ENCODE measurements around the gene GTF2IRD2.
"Not testable (repeated sequence)": the region's sequence is repeated elsewhere in the genome, so short reads cannot be mapped to it uniquely, and the experiment has no call there.

GTF2IRD2 gene

DNA sequence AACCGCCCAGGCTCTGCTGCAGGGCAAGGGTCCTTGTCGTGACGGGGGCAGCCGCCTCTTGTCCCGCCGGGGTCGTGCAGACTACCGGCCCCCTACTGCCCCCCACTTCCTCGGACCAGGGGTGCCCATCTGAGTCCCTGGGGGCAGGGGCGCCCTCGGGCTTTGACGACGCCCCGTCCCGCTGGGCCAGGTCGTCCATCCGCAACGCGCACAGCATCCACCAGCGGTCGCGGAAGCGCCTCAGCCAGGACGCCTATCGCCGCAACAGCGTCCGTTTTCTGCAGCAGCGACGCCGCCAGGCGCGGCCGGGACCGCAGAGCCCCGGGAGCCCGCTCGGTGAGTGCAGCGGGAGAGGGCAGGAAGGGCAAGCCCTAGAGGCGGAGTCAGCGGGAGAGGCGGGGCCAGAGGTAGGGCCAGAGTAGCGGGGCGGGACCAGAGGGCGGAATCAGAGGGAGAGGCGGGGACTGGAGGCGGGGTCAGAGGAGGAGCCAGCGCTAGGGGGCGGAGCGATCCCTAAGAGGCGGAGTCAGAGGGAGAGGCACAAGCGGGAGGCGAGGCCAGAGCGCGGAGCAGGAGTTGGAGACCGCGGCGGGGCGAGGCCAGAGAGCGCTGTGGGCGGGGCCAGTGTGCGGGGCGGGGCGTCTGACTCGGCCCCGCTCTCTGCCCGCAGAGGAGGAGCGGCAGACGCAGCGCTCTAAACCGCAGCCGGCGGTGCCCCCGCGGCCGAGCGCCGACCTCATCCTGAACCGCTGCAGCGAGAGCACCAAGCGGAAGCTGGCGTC, 62.8 kb downstream of the GTF2IRD2 start:
- peak; percentile 26 for DNase-seq (ENCODE audit: low read depth)

DNA sequence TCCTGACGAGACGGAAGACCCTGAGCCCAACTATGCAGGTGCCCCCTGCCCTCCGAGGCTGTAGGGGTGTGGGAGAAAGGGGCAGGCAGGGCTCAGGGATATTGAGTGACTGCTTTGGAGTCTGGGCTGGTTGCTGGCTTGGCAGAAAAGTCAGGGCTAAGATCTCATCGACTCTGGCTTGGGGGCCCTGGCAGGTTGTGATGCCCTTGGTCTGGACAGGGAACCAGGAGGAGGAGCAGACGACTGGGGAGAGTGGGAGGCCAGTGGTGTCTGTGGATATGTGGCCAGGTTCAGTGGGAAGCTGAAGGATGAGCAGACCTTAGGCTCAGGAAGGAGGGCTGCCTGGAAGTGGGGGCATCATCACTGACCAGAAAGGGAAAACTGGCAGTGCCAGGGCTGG, 67.8 kb downstream of the GTF2IRD2 start:
- not testable (repeated sequence) for DNase-seq (ENCODE audit: low read depth)

DNA sequence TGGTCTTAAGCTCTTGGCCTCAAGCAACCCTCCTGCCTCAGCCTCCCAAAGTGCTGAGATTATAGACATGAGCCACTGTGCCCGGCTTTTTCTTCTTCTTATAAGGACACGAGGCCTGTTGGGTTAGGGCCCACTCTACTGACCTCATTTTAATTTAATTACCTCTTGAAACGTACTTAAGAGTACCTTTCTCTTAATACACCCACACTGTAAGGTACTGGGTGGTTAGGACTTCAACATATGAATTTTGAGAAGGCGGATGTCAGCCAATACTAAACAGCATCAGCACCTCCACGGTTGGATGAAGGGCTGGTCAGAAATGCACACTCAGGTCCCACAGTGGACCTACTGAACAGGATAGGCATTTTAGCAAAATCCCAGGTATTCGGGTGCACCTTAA, 69.7 kb downstream of the GTF2IRD2 start:
- DNase-seq (ENCODE audit: low read depth), result not testable (repeated sequence)

DNA sequence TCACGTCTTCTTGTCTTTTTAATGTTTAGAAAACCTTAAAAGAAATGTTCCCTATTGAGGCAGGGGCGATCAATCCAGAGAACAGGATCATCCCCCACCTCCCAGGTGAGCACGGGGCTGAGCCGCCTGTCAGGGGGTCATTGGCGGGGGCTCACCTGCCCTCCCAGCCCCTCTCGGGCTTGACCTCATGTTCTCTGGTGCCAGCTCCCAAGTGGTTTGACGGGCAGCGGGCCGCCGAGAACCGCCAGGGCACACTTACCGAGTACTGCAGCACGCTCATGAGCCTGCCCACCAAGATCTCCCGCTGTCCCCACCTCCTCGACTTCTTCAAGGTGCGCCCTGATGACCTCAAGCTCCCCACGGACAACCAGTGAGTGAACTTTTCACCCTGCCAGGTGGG, 72.4 kb downstream of the GTF2IRD2 start:
- not testable (repeated sequence) for DNase-seq (ENCODE audit: low read depth)

DNA sequence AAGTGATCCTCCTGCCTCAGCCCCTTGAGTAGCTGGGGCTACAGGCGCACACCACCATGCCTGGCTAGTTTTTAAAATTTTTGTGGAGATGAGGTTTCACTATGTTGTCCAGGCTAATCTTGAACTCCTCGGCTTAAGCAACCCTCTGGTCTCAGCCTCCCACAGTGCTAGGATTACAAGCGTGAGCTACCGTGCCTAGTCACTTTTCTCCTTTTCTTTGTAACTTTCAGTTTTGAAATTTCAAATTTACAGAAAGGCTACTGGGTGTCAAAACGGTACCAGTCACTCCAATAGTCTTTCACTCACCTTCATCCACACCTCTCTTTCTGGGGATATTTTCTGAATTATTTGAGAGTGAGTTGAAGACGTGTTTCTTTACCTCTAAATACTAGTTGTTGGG, 76.3 kb downstream of the GTF2IRD2 start:
- not testable (repeated sequence) for DNase-seq (ENCODE audit: low read depth)

DNA sequence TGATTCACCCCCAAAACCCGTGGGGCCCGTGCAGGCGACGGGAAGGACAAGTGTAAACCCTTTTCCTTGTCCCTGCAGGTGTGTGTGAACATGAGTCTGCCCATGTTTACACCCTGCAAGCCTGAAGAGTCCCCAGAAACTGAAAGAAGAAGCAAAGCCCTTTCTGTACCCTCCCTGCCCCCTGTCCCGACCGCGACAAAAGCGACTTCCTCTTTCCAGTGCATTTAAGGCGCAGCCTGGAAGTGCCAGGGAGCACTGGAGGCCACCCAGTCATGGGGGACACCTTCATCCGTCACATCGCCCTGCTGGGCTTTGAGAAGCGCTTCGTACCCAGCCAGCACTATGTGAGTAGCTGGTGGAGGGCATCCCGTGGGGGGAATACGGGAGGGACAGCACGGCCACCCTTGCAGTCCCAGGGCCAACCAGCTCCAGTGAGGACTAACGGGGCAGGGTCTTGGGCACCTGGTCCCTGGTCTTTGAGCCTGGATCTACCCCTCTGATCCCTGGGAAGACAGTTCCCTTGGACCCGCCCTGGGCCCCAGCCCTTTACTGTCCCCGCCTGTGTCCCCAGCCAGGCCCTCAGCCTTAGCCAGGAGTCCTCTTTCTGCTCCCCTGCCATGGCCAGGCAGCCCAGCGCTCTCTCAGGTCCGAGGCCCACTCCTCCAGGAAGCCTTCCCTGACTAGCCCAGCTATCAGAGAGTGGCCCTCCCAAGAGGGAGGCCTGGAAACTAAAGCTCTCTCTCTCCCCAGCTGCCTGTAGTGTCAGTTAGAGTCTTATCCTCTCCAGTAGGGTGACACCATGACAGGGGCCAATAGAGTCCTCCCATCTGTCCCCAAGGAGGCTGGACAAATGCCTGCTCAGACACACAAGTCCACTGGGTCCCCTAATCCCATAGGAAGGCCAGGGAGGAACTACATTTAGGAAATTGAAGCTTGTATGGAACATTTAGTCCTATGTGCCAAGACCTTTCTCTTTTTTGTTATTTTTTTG, 77.3 kb downstream of the GTF2IRD2 start, which contains the start of gene NCF1:
Gene NCF1 (plus strand): TSS at position 252 of the 991 bp plus-strand sequence. CDS start 21 bp downstream, at position 273.
- DNase-seq (ENCODE audit: low read depth), result not testable (repeated sequence)

DNA sequence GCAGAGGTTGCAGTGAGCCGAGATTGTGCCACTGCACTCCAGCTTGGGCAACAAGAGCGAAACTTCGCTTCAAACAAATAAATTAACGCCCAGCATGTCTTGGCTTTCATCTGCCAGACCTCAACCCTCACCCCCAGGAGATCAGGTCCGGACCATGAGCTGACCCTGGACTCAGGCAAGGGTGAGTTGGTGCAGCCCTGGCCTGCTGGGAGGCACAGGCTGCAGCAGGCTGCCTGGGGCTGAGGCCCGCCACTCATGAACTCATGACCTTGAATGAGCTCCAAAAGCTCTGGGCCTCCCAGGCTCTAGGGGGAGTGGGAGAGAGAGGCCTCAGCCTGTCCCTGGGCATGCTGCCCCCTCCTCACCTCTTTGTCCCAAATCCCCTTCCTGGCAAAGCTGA, 79.3 kb downstream of the GTF2IRD2 start:
- not testable (repeated sequence) for DNase-seq (ENCODE audit: low read depth)

DNA sequence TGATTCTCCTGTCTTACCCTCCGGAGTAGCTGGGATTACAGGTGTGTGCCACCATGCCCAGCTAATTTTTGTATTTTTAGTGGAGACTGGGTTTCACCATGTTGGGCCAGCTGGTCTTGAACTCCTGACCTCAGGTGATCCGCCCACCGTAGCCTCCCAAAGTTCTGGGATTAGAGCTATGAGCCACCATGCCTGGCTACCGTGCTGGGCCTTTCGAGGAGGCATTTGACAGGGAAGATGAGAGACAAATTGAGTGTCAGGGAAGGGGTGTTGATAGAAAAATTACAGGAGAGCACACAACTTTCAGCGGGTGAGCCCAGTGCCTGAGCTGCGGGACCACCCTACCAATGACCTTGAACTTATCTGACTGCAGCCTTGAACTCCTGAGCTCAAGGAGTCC, 81.3 kb downstream of the GTF2IRD2 start:
- not testable (repeated sequence) for DNase-seq (ENCODE audit: low read depth)

DNA sequence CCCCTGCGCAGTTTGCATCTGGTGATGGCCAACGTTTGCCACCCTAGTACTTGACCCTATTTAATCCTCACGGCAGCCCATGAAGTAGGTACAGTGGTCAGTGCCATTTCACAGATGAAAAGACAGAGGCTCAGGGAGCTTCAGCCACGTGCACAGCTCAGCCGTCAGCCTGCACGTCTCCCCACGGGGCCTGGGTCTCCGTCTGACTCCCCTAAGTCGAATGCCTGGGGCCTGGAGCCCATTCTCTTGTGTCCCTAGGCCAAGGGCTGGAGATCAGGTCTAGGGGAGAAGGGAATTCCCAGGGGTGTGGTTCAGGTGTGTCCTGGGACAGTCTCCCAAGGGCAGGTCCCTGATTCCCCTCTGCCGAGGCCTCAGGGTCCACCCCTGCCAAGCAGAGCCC, 84.4 kb downstream of the GTF2IRD2 start:
- not testable (repeated sequence) for DNase-seq (ENCODE audit: low read depth)

DNA sequence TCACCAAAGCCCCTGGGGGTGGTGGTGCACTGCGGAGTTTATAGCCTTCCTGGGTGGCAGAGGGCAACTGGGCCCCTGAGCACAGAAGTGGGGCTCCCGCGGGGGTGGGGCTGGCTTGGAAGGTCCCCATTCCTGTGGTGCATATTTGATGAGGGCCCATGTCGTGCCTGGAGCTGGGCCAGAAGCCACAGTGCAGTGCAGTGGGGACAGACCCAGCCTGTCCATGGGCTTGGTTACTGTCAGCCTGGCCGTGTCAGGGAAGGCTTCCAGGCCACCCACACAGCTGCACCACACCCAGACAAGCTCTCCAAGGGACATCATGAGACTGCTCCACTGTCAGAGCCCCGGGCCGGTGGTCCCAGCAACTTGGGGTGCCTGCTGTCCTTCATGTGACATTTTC, 84.9 kb downstream of the GTF2IRD2 start:
- not testable (repeated sequence) for DNase-seq (ENCODE audit: low read depth)

DNA sequence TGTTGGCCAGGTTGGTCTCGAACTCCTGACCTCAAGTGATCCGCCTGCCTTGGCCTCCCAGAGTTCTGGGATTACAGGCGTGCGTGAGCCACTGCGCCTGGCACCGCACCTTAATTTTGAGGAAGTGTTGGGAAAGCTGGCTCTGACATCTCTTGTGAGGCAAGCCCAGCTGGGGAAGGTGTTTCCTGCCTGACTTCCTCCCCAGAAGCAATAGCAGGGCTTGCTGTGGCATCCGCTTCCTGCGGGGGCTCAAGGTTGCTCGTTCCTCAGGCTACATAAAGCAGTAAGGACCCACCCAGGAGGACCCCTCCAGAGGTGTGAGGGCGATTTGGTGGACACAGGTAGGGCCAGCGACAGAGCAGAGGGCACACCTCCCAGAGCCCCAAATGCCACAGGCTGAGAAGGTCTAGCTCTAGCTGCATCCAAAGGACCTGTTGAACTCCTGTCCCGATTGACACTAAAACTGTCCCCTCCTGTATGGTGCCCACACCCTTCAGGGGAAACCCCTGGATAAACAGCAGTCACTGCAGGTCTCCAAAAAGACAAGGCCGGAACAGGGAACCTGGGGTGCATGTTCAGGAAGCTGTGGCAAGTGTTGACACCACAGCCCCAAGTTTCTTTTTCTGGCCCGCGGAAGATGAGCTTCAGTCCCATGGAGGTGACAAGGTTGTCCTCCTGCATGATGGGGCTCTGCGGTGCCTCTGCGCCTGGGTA, 86.0 kb downstream of the GTF2IRD2 start:
- DNase-seq (ENCODE audit: low read depth), result not testable (repeated sequence)

DNA sequence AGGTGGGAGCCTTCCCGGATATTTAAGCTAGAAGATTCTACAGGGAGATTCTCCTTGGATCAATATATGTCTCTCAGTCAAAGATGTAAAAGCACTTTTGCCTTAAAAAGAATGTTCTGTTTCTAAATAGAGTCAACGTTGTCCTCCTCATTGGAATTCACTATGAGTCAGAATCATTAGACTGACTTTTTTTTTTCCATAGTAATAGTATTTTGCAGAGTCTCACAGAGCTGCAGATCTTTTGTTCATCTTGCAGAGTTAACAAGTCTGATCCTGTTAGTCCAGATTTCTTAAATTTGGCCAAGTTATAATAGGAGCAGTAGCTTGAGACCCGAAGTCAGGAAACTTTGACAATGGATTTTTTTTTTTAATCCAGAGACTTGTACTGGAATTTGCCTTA, 92.4 kb downstream of the GTF2IRD2 start:
- not testable (repeated sequence) for DNase-seq (ENCODE audit: low read depth)

DNA sequence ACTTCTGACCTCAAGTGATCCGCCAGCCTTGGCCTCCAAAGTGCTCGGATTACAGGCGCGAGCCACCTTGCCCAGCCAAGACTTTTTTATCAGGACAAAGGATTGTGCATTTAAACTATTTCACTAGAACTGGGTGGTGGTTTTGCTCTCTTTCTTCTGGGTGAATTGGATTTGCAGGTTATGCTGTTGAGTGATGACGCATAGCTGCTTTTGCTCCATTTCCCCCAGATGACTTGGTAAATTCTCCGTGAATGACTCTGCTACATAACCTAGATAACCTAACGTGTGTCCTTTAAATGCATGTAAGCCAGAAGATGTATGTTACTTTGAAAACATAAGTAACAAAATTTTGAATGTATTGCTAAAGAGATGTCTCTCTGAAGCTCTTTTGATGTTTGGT, 93.1 kb downstream of the GTF2IRD2 start:
- not testable (repeated sequence) for DNase-seq (ENCODE audit: low read depth)

DNA sequence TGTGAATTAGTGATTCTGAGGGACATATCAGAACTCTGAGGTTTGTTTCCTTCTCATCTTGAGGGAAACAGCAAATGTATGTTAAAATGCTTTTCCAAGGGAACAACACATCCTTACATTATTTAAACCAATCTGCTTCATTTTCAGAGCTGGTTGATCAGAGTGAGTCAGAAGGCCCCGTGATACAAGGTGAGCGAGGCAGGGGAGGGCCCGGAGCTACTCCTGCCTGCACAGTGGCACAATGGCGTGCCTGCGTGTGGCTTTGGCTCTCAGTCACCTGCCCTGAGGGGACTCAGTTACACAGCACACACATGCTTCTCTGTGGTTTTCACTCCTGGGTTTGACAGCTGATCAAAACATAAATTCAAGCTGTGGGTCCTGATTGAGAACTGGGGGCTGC, 94.7 kb downstream of the GTF2IRD2 start:
- DNase-seq (ENCODE audit: low read depth), result not testable (repeated sequence)

DNA sequence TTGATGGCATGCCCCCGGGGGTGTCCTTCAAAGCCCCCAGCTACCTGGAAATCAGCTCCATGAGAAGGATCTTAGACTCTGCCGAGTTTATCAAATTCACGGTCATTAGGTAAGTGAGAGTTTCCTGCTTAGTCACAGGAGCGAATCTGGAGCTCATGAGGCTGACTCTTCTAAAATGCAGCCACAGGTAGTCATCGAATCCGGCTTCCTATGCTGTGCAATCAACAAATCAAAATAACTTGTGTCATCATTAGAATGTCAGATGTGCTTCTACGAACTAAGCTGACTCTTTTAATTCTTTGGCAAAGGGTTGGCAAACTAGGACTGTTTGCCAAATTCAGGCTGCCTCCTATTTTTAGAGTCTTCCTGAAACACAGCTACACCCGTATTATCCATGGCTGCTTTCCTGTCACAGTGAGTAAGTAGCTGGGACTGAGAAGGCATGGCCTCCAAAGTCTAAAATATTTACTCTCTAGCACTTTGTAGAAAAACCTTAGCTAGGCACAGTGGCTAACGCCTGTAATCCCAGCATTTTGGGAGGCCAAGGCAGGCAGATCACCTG, 97.4 kb downstream of the GTF2IRD2 start:
- not testable (repeated sequence) for DNase-seq (ENCODE audit: low read depth)

Measured in HS-27A (cell line).